GM13976 (cell line): ENCODE data around the gene HMX1.

Source experiments
- DNase-seq: peaks from one replicate; pipeline ENCODE4 v3.0.0; 2012; ENCODE audit warnings: low spot score
- in situ Hi-C: fragments of 300-500 bp; cut with MboI; formaldehyde crosslinking; loops from one replicate; pipeline ENCODE4 v1.12.0; 2022; ENCODE audit warnings: low sequenced_read_pairs, mixed read lengths, inconsistent platforms; ENCODE audit not compliant: unreplicated experiment
- TF ChIP-seq, protein P1 (sequence below): IDR thresholded peaks from 2 replicates; pipeline ENCODE4 v1.5.1; 2012; ENCODE audit warnings: borderline replicate concordance, mild to moderate bottlenecking; ENCODE audit not compliant: insufficient read depth; ENCODE audit errors: extremely low read depth, missing control alignments, control extremely low read depth

The HMX1 gene

DNA sequence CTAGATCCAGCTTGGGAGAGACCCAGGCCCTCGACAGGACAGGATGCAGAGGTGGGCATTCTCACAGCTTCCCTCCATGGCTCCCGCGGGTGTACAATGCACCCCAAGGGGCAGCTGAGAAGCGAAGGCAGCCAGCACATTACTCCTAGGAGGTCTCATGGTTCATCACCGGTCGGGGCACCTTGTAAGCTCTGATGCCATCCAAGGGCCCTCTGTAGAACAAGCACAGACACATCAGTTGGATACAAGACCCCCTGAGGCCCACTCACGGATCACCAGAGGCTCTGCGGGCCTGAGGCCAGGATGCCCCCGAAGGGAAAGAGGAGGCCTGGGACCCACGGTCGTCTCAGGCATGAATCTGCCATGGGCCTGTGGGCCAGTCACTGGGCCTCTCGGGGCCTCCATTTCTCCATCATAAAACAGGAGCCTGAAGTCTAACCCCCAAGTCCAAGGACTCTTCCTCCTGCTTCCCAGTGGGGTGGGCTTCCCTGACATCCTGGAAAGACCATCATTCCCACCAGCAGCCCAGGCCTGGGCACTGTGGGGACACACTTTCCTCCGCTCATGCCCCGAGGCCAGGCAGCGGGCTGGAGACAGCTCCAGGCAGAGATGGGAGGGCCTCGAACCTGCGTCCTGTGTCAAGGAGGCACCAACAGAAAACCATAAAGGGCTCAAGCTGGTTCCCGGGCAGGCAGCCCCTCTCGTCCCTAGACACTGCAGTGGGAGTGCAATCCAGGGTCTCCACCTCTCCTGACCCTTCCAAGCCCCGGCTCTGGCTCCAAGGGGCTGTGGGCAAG is 20.1 kb downstream of the HMX1 start:
- TF ChIP-seq, protein P1, sequence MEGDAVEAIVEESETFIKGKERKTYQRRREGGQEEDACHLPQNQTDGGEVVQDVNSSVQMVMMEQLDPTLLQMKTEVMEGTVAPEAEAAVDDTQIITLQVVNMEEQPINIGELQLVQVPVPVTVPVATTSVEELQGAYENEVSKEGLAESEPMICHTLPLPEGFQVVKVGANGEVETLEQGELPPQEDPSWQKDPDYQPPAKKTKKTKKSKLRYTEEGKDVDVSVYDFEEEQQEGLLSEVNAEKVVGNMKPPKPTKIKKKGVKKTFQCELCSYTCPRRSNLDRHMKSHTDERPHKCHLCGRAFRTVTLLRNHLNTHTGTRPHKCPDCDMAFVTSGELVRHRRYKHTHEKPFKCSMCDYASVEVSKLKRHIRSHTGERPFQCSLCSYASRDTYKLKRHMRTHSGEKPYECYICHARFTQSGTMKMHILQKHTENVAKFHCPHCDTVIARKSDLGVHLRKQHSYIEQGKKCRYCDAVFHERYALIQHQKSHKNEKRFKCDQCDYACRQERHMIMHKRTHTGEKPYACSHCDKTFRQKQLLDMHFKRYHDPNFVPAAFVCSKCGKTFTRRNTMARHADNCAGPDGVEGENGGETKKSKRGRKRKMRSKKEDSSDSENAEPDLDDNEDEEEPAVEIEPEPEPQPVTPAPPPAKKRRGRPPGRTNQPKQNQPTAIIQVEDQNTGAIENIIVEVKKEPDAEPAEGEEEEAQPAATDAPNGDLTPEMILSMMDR, result no peak
- DNase-seq, result no peak
- in situ Hi-C loops, result no loop called here

DNA sequence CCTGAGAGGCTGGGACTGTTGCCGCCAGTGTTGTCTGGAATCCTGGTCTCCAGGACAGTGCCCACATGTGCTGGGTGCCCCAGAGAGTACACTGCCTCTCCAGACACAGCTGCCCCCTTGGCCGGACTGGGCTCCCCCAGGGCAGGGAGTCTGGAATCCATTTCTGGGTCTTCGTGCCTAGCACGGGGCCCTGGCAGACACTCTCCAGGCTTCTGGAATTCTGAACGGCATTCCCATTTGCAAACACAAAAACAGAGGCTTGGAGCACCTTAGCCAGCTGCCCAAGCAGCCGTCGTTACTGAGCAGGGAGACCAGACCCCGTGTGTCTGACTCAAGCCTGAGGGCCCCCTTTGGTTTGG is 20.8 kb downstream of the HMX1 start:
- in situ Hi-C loops, result no loop called here
- no peak for DNase-seq
- TF ChIP-seq, protein P1, result no peak

DNA sequence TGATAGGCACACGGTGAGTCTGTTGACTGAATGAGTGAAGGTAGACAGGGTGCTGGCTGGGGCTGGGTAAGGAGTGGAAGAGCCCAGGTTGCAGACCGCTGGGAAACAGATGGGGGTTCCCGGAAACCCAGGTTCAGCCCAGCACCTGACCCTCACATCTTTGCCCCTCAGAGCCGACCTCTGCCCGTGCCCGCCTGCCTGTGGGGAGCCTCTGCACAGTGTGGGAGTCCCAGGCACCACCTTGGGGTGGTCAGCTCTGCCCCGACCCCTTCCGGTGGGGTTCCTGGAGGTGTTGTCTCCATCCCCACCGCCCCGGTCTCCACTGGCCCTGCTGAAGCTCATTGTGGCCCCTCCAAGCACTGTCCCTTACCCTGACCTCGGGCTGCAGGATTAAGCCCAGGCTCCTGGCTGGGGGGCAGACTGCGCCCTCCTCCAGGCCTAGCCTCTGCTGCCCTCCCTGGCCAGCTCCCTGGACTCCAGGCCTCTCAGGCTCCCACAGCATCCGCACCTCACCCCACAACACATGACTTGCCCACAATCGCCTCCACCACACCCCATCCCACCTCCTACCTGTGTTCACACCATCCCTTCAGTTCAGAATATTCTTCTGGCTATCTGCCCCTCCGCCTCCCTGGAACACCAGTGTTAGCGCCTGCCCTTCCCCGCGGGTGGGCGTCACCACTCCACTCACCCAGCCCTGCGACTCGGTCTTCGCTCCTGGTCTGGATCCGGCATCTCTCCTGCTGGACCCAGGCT is 21.4 kb downstream of the HMX1 start:
- TF ChIP-seq, protein P1, result no peak
- in situ Hi-C loops, result no loop called here
- no peak for DNase-seq

DNA sequence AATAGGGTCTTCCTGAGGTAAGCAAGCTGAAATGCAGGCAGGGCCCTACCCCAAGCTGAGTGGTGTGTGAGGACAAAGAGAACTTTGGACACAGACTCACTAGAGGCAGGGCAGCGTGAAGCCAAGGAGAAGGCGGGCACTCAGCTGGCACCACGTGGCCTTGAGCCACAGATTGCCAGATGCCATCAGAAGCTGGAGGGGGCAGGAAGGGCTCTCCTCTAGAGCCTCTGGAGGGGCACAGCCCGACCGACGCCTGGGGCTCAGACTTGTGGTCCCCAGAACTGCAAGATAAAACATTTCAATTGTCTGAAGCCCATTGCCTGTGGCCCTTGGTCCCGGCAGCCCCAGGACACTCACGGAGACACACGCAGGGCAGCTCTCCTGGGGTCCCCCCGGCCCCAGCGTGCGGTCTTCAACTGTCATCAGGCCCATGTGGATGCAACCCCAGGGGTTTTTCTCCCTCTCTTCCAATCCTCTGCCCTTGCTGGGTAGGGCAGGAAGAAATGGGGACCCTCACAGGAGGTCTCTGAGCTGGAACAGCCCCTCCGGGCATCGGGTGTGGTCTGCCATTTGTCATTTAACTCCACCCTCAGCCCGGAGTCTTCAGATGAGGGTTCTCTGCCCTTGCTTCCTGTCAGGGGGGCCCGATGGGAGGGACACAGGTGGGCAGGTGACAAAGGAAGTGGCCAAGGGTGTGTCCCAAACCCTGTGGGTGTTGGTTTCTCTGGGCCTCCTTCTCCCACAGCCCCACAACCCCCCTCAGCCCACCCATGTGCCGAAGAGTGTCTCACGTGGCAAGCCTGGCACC is 22.2 kb downstream of the HMX1 start:
- no peak for DNase-seq
- TF ChIP-seq, protein P1, result no peak
- in situ Hi-C loops, result no loop called here

DNA sequence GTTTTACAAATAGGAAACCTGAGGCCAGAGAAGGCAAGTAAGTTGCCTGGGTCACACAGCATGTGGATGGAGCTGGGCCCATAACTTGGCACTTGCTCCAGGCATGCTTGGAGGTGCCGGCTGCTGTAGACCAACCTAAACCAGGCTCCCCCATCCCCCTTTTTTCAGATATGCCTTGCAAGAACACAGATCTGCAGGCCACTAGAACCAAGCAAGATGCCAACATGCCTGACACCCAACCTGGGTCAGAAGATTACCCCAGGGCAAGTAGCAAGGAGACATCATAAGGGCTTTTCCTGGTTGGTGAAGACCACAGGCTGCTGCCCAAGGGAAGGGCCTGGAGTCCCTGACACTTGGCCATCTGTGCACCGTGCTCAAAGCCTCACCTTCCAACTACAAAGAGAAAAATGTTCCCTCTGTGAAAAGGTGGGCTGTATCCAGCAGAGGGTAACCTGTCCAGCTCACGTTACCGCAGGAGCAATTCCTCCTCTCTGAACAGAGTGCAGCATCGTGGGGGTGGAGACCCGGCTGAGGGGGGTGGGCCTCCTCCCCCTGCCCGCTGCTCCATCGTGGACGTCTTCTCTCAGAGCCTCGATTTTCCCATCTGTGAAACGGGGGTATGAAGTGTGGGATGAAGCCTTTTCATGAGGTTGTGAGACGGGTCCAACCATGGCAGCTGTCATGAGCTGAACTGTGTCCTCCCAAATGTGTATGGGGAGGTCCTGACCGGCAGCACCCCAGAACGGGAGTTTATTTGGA is 23.0 kb downstream of the HMX1 start:
- DNase-seq, result no peak
- in situ Hi-C loops, result no loop called here
- TF ChIP-seq, protein P1, result no peak

DNA sequence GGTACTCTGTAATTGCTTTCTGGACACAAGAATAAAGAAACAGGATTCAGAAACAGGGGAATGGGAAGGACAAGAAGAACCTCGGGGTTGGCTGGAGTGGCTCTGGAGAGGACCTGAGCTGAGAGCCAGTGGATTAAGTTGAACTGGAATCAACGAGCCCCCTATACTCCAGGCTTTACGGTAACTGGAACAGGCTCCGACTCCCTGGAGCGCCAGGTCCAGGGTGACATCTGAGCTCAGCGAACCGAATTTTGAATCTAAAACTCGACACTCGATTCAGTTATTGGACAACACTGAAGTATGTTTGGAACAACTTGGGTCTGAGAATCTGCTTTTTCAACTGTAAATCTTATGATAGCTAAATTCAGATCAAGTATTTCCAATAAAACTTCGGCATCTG is 23.9 kb downstream of the HMX1 start:
- in situ Hi-C loops, result no loop called here
- TF ChIP-seq, protein P1, result no peak
- no peak for DNase-seq
